ENCODE data around the gene RABGGTA.

- TF ChIP-seq, protein P1, sequence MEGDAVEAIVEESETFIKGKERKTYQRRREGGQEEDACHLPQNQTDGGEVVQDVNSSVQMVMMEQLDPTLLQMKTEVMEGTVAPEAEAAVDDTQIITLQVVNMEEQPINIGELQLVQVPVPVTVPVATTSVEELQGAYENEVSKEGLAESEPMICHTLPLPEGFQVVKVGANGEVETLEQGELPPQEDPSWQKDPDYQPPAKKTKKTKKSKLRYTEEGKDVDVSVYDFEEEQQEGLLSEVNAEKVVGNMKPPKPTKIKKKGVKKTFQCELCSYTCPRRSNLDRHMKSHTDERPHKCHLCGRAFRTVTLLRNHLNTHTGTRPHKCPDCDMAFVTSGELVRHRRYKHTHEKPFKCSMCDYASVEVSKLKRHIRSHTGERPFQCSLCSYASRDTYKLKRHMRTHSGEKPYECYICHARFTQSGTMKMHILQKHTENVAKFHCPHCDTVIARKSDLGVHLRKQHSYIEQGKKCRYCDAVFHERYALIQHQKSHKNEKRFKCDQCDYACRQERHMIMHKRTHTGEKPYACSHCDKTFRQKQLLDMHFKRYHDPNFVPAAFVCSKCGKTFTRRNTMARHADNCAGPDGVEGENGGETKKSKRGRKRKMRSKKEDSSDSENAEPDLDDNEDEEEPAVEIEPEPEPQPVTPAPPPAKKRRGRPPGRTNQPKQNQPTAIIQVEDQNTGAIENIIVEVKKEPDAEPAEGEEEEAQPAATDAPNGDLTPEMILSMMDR (conservative IDR thresholded peaks at IDR 0.05 in 1 of 2, IDR thresholded peaks at IDR 0.05 in 1 of 2; ENCODE audit: extremely low read depth in 1 of 2, insufficient read depth in 1 of 2, low read depth in 1 of 2, low read length in 2 of 2), result no peak
- TF ChIP-seq EZH2 (IDR thresholded peaks at IDR 0.05; ENCODE audit: borderline replicate concordance, low read length), result no peak
Observed at GRCh38 chr14:24231263-24232120, 39.9 kb downstream of the RABGGTA start.
